Measurements from ENCODE around the gene HBE1. TPM values are rescaled to one million over a fixed set of nuclear protein-coding genes. Genes with fewer than 3 reads are reported as not detected.

The HBE1 gene
- total and polyA plus RNA-seq, 10 of the 15 experiments (the other 5 are each of a cell fraction or from before 2014, with no cell fraction given) = 0.13 to 2.7 (median 0.62) TPM; not detected in 5

- no peak for TF ChIP-seq CBX3 (IDR thresholded peaks at IDR 0.05; ENCODE audit: borderline replicate concordance, low read depth)
- no peak for TF ChIP-seq ASH2L (IDR thresholded peaks at IDR 0.05; ENCODE audit: borderline replicate concordance, low read depth)
These were observed 29.7 kb downstream of the HBE1 start (continued) for GRCh38 chr11:5240056-5240455.

GRCh38 chr11:5239046-5239445 is 30.7 kb downstream of the HBE1 start:
- DNase-seq (ENCODE audit: low read depth, low spot score) (no peak), FAIRE-seq (no peak), ATAC-seq (no peak)
- no peak overlapping the region for H3K4me2 ChIP-seq (ENCODE audit: control insufficient read depth, insufficient read depth)
- ChIA-PET POLR2A (no interaction called here), CTCF (no interaction called here), RAD21 (ENCODE audit: unreplicated experiment) (no interaction called here), SMC1A (ENCODE audit: uncharacterized antibody, unreplicated experiment) (no interaction called here)
- in situ Hi-C loops (cut with MboI) = no loop called here
- H3K4me3 ChIP-seq = no peak overlapping the region
- no peak overlapping the region for H3K27ac ChIP-seq (ENCODE audit: control insufficient read depth, insufficient read depth)
- no peaks in the 10 kb centered on the region; a peak in 1 of 4 replicates for H3K27me3 ChIP-seq (replicated peaks in 1 of 2; ENCODE audit: control insufficient read depth in 2 of 2, insufficient read depth in 2 of 2, low read length in 1 of 2)
- H3K36me3 ChIP-seq (ENCODE audit: control insufficient read depth in 2 of 2, insufficient read depth in 2 of 2, low read length in 1 of 2) = no peaks in the 10 kb centered on the region
- BruUV-seq (replicated peaks) = no TSS peak
- H3K9ac ChIP-seq (ENCODE audit: control insufficient read depth, insufficient read depth, low read length) = no peak overlapping the region
- H3K9me3 ChIP-seq (replicated peaks; ENCODE audit: control insufficient read depth, insufficient read depth, low read length) = no peaks in the 10 kb centered on the region
- intact Hi-C loops (cut with micrococcal nuclease; ENCODE audit: unreplicated experiment) = no loop called here
- no peaks in the 10 kb centered on the region; the same call in 1 of the 2 replicates for H3K4me1 ChIP-seq (ENCODE audit: control insufficient read depth, insufficient read depth, low read length)
- TF ChIP-seq FOXM1 (IDR thresholded peaks at IDR 0.05; ENCODE audit: low read depth, low read length) (no peak), BCL11A (IDR thresholded peaks at IDR 0.05; ENCODE audit: low read depth, low read length) (no peak), KDM1A (IDR thresholded peaks at IDR 0.05; ENCODE audit: borderline replicate concordance) (no peak), MAX (IDR thresholded peaks at IDR 0.05; ENCODE audit: low read depth, low read length) (no peak)
- no peaks in the 10 kb centered on the region for H3K79me2 ChIP-seq (ENCODE audit: control insufficient read depth, insufficient read depth, low read length)
- no peaks in the 10 kb centered on the region for H4K20me1 ChIP-seq (ENCODE audit: control insufficient read depth, insufficient read depth)
- no peak overlapping the region for H2AFZ ChIP-seq (ENCODE audit: control insufficient read depth, low read depth, low read length)

GRCh38 chr11:5238486-5238885 is 31.3 kb downstream of the HBE1 start:
- no peak for FAIRE-seq
- intact Hi-C loops (cut with micrococcal nuclease; ENCODE audit: unreplicated experiment) = no loop called here
- no peak for TF ChIP-seq USF2 (IDR thresholded peaks at IDR 0.05; ENCODE audit: borderline replicate concordance, low read depth, low read length)
- TF ChIP-seq ZNF24 (IDR thresholded peaks at IDR 0.05) = no peak
- TF ChIP-seq NR2F1 (conservative IDR thresholded peaks at IDR 0.05) = no peak
- TF ChIP-seq JUND (IDR thresholded peaks at IDR 0.05; ENCODE audit: low read depth, low read length) = no peak
- TF ChIP-seq KAT2A (conservative IDR thresholded peaks at IDR 0.05; ENCODE audit: control insufficient read depth, low read depth, low read length) = no peak
- TF ChIP-seq PKNOX1 (IDR thresholded peaks at IDR 0.05) = no peak
- no peak for TF ChIP-seq ATF3 (IDR thresholded peaks at IDR 0.05; ENCODE audit: borderline replicate concordance, extremely low read depth, low read depth, low read length)
- no peak for TF ChIP-seq ZSCAN29 (IDR thresholded peaks at IDR 0.05)

More at GRCh38 chr11:5238486-5238885, 31.3 kb downstream of the HBE1 start:
- CTCF ChIA-PET = no interaction called here
- no peak overlapping the region for H3K4me2 ChIP-seq (ENCODE audit: control insufficient read depth, insufficient read depth)
- no peak overlapping the region for H3K27ac ChIP-seq (ENCODE audit: control insufficient read depth, insufficient read depth)
- H3K27me3 ChIP-seq (replicated peaks in 1 of 2; ENCODE audit: control insufficient read depth in 2 of 2, insufficient read depth in 2 of 2, low read length in 1 of 2) = no peaks in the 10 kb centered on the region; a peak in 1 of 4 replicates
- no peaks in the 10 kb centered on the region for H3K79me2 ChIP-seq (ENCODE audit: control insufficient read depth, insufficient read depth, low read length)
- no peak overlapping the region for H2AFZ ChIP-seq (ENCODE audit: control insufficient read depth, low read depth, low read length)
- WGBS (ENCODE audit: insufficient coverage, insufficient replicate concordance, low lambda C conversion rate, missing lambda C conversion rate) = 2% methylated on average over 2 of the region's 2 CpGs
- BruUV-seq (replicated peaks) = no TSS peak
- no peak overlapping the region for H3K4me3 ChIP-seq
- no peaks in the 10 kb centered on the region for H3K36me3 ChIP-seq (ENCODE audit: control insufficient read depth in 2 of 2, insufficient read depth in 2 of 2, low read length in 1 of 2)
- H3K9ac ChIP-seq (ENCODE audit: control insufficient read depth, insufficient read depth, low read length) = no peak overlapping the region
- no peaks in the 10 kb centered on the region for H4K20me1 ChIP-seq (ENCODE audit: control insufficient read depth, insufficient read depth)
- SMC1A ChIA-PET (ENCODE audit: uncharacterized antibody, unreplicated experiment) = no interaction called here
- POLR2A ChIA-PET = no interaction called here
- DNase-seq (ENCODE audit: low read depth, low spot score) (no peak), ATAC-seq (no peak)
- no peaks in the 10 kb centered on the region for H3K9me3 ChIP-seq (replicated peaks; ENCODE audit: control insufficient read depth, insufficient read depth, low read length)
- no peaks in the 10 kb centered on the region; the same call in 1 of the 2 replicates for H3K4me1 ChIP-seq (ENCODE audit: control insufficient read depth, insufficient read depth, low read length)
- RAD21 ChIA-PET (ENCODE audit: unreplicated experiment) = no interaction called here
- in situ Hi-C loops (cut with MboI) = no loop called here
